GM12878 (cell line): Measurements from ENCODE around the gene OTOA. TPM values are rescaled to one million over a fixed set of nuclear protein-coding genes. Genes with fewer than 3 reads are reported as not detected.
"Not testable (repeated sequence)": the region's sequence is repeated elsewhere in the genome, so short reads cannot be mapped to it uniquely, and the experiment has no call there.

Experiments used
- ATAC-seq: fragments of 200-7000 bp; cut with Tn5 transposase; 3 replicates; pipeline ENCODE4 v1.9.1; 2020; ENCODE audit warnings: mild to moderate bottlenecking, moderate library complexity
- BruUV-seq: library from RNA; stranded (reverse); fragments of 400-500 nt; replicated peaks from 2 replicates; lab custom pipeline; 2021; lab: Mats Ljungman, UMichigan
- CTCF ChIA-PET: fragments of 300-600 bp; sonication (Branson Sonifier 250); formaldehyde crosslinking; extraction: SDS; loops from one replicate; lab custom pipeline; 2021; ENCODE audit warnings: inconsistent platforms; lab: Yijun Ruan, JAX
- POLR2A ChIA-PET: fragments of 350-600 bp; formaldehyde crosslinking; extraction: SDS; loops from one replicate; lab custom pipeline; 2021; ENCODE audit warnings: inconsistent platforms; lab: Charles Lee
- RAD21 ChIA-PET: fragments of 300-600 bp; sonication (Branson Sonifier 250); formaldehyde crosslinking; loops from one replicate; lab custom pipeline; 2023; ENCODE audit warnings: antibody characterized with exemption; ENCODE audit not compliant: unreplicated experiment; lab: Charles Lee
- SMC1A ChIA-PET: fragments of 300-600 bp; sonication (Branson Sonifier 250); formaldehyde crosslinking; loops from one replicate; lab custom pipeline; 2023; ENCODE audit not compliant: unreplicated experiment, uncharacterized antibody; lab: Charles Lee
- DNase-seq: peaks from one replicate; pipeline ENCODE4 v3.0.0-alpha.2; 2011; ENCODE audit warnings: low read depth, low spot score
- FAIRE-seq: peaks from 3 replicates; lab custom pipeline; 2011; peaks lifted over from hg19 to GRCh38; lab: Jason Lieb, UNC
- H2AFZ ChIP-seq: 2 replicates; pipeline ENCODE4 v1.6.0; 2011; ENCODE audit warnings: low read depth, low read length, control low read depth; ENCODE audit not compliant: control insufficient read depth
- H3K27ac ChIP-seq: 2 replicates; pipeline ENCODE4 v1.5.1; 2011; ENCODE audit warnings: control low read depth; ENCODE audit not compliant: control insufficient read depth, insufficient read depth
- H3K27me3 ChIP-seq, 2 experiments: replicated peaks in 1 of 2; 2 replicates each; pipeline versions ENCODE4 v1.6.0 to v1.6.1; 2011; ENCODE audit warnings: low read length in 1 of 2; ENCODE audit not compliant: control insufficient read depth in 2 of 2, insufficient read depth in 2 of 2
- H3K36me3 ChIP-seq, 2 experiments: 2 replicates each; pipeline ENCODE4 v1.5.1; 2011; ENCODE audit warnings: low read length in 1 of 2; ENCODE audit not compliant: control insufficient read depth in 2 of 2, insufficient read depth in 2 of 2
- H3K4me1 ChIP-seq: 2 replicates; pipeline ENCODE4 v1.6.1; 2011; ENCODE audit warnings: mild to moderate bottlenecking, low read length, moderate library complexity, mixed read lengths; ENCODE audit not compliant: control insufficient read depth, insufficient read depth
- H3K4me2 ChIP-seq: 2 replicates; pipeline ENCODE4 v1.6.0; 2011; ENCODE audit warnings: control low read depth; ENCODE audit not compliant: control insufficient read depth, insufficient read depth
- H3K4me3 ChIP-seq: fragments of 200-600 bp; sonication (generic); 2 replicates; pipeline ENCODE4 v1.5.1; 2016
- H3K79me2 ChIP-seq: 2 replicates; pipeline ENCODE4 v1.6.0; 2011; ENCODE audit warnings: low read length; ENCODE audit not compliant: control insufficient read depth, insufficient read depth
- H3K9ac ChIP-seq: 2 replicates; pipeline ENCODE4 v1.8.0; 2011; ENCODE audit warnings: low read length, control low read depth, mixed read lengths; ENCODE audit not compliant: control insufficient read depth, insufficient read depth
- H3K9me3 ChIP-seq: replicated peaks from 3 replicates; pipeline ENCODE4 v1.5.1; 2011; ENCODE audit warnings: mild to moderate bottlenecking, low read length; ENCODE audit not compliant: control insufficient read depth, insufficient read depth
- H4K20me1 ChIP-seq: 2 replicates; pipeline ENCODE4 v1.6.0; 2011; ENCODE audit not compliant: control insufficient read depth, insufficient read depth
- RELA ChIP-seq: fragments of 450-650 bp; IDR thresholded peaks from 2 replicates; pipeline ENCODE4 v1.8.0; 2014; ENCODE audit warnings: borderline replicate concordance; ENCODE audit not compliant: partially characterized antibody
- WGBS: methylation state at CpG from one replicate; pipeline ENCODE4 v1.1.6; 2016; ENCODE audit warnings: low lambda C conversion rate; ENCODE audit not compliant: insufficient replicate concordance, insufficient coverage; ENCODE audit errors: missing lambda C conversion rate; 5-methylcytosine and 5-hydroxymethylcytosine counted together
- in situ Hi-C: fragments of 300-500 bp; cut with MboI; formaldehyde crosslinking; loops from 9 replicates; pipeline ENCODE4 v1.14.3; 2018; ENCODE audit warnings: mixed read lengths
- intact Hi-C: fragments of 100-400 bp; cut with micrococcal nuclease; formaldehyde crosslinking; loops from one replicate; pipeline ENCODE4 v1.14.2; 2022; ENCODE audit not compliant: unreplicated experiment
- polyA plus RNA-seq, 11 experiments: library from polyadenylated mRNA; depleted of rRNA in 4 of 11; unstranded in 6 of 11; stranded (reverse) in 5 of 11; fragments of >200 nt; fragmentation: Nextera tagmentation in 4 of 11; fragmentation: Illumina TruSeq in 1 of 11; extraction: Ambion mirVana in 4 of 11; extraction: Trizol in 1 of 11; gene quantifications; 1 replicate in 1 of 11; 2 replicates in 10 of 11; pipeline versions ENCODE4 v1.2.1 to v1.2.3, GENCODE V29; 2011 to 2016; ENCODE audit warnings: inconsistent platforms in 2 of 11, missing spikeins in 2 of 11, low read depth in 1 of 11
- total RNA-seq, 4 experiments: library from RNA; depleted of rRNA in 3 of 4; stranded (reverse); fragments of >200 nt in 3 of 4; fragmentation: Illumina TruSeq in 1 of 4; extraction: Trizol in 1 of 4; gene quantifications; 2 replicates each; pipeline versions ENCODE4 v1.2.1 to v1.2.3, GENCODE V29; 2013 to 2021

The OTOA gene
- total and polyA plus RNA-seq, 10 of the 15 experiments (the other 5 are each of a cell fraction or from before 2014, with no cell fraction given), result 0.33 to 1.5 (median 0.61) TPM

GRCh38 chr16:21690967-21691366, 27.2 kb downstream of the OTOA start:
- H3K4me2 ChIP-seq, H3K27ac ChIP-seq, H2AFZ ChIP-seq, in situ Hi-C loops, H3K4me3 ChIP-seq, H3K9me3 ChIP-seq, H3K79me2 ChIP-seq, POLR2A ChIA-PET, DNase-seq, H3K4me1 ChIP-seq, H3K36me3 ChIP-seq, H3K9ac ChIP-seq, RAD21 ChIA-PET, CTCF ChIA-PET, FAIRE-seq, intact Hi-C loops, ATAC-seq, BruUV-seq, H3K27me3 ChIP-seq, H4K20me1 ChIP-seq, SMC1A ChIA-PET: not testable (repeated sequence)
- 29% methylated on average over 2 of the region's 4 CpGs for WGBS

GRCh38 chr16:21694609-21695008, 30.8 kb downstream of the OTOA start:
- no peak for FAIRE-seq
- no peak for TF ChIP-seq RELA
- no TSS peak for BruUV-seq
- Histone ChIP-seq H3K79me2 (no peaks in the 10 kb centered on the region), H3K4me3 (no peak overlapping the region), H3K9me3 (no peaks in the 10 kb centered on the region), H3K9ac (no peak overlapping the region), H4K20me1 (no peaks in the 10 kb centered on the region), H3K27me3 (no peaks in the 10 kb centered on the region), H2AFZ (no peak overlapping the region), H3K4me1 (no peaks in the 10 kb centered on the region), H3K36me3 (no peaks in the 10 kb centered on the region), H3K27ac (no peak overlapping the region), H3K4me2 (no peak overlapping the region)
- ATAC-seq, result no peak
- DNase-seq, result no peak
- 73% methylated on average over 4 of the region's 4 CpGs for WGBS
- in situ Hi-C loops, result no loop called here
- intact Hi-C loops, result no loop called here
- SMC1A ChIA-PET, result interaction anchor here (1.7 kb wide), 1 partner anchor 33 kb away, joined by 4 read pairs; no protein-coding TSS in a partner anchor
- POLR2A ChIA-PET, result interaction anchor here (0.7 kb wide), 1 partner anchor 1839 kb away, joined by 3 read pairs; no protein-coding TSS in a partner anchor
- CTCF ChIA-PET, result interaction anchor here (0.8 to 3.9 kb wide), 4 partner anchors 9 to 37 kb away, joined by 3 to 16 read pairs (median 8); no protein-coding TSS in a partner anchor
- RAD21 ChIA-PET, result interaction anchor here (1.9 kb wide), 1 partner anchor 33 kb away, joined by 8 read pairs; no protein-coding TSS in a partner anchor
